ENCODE data around the gene COX6B2.
"Not testable (repeated sequence)": the region's sequence is repeated elsewhere in the genome, so short reads cannot be mapped to it uniquely, and the experiment has no call there.

COX6B2 gene

GRCh38 chr19:55341595-55342531, 12.7 kb downstream of the COX6B2 start:
- no peak for DNase-seq

DNA sequence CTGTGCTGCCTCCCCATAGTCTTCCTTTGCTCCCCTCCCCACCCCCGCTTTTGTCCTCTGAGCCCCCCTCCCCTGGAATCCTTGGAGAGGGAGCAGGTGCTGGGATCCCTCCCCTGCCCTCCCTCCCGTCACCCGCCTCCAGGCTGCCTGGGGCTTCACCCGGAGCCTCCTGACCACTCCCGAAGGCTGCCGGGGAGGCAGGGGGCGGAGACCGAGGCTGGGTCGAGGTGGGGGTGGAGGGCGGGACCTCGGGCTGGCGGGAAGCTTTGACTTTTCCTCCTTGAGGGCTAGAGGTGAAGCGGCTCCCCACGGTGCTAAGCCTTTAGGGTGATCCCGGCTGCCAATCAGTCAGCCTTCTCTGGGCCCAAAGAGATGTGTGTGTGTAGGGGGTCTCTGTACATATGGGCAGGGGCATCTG, 13.3 kb downstream of the COX6B2 start:
- peak; percentile 60 for DNase-seq

DNA sequence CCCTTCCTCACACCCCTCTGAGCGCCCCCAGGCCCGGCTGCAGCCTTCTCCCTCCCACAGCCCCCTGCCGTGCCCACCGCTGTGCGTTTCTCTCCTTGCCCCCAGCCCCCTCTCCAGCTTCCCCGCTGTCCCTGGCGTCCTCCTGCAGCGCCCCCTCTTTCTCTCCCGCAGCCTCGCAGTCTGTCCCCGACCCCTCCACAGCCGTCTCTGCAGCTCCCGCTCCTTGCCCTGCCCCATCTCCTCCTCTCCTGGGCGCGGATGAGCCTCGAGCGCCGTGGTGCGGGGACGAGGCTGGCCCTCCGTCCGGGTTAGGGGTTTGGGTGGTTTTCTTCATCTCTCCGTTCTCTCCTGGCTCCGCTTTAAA, 13.8 kb downstream of the COX6B2 start:
- no peak for DNase-seq

- no peak for DNase-seq
Measured at GRCh38 chr19:55339889-55340783, 14.4 kb downstream of the COX6B2 start.

DNA sequence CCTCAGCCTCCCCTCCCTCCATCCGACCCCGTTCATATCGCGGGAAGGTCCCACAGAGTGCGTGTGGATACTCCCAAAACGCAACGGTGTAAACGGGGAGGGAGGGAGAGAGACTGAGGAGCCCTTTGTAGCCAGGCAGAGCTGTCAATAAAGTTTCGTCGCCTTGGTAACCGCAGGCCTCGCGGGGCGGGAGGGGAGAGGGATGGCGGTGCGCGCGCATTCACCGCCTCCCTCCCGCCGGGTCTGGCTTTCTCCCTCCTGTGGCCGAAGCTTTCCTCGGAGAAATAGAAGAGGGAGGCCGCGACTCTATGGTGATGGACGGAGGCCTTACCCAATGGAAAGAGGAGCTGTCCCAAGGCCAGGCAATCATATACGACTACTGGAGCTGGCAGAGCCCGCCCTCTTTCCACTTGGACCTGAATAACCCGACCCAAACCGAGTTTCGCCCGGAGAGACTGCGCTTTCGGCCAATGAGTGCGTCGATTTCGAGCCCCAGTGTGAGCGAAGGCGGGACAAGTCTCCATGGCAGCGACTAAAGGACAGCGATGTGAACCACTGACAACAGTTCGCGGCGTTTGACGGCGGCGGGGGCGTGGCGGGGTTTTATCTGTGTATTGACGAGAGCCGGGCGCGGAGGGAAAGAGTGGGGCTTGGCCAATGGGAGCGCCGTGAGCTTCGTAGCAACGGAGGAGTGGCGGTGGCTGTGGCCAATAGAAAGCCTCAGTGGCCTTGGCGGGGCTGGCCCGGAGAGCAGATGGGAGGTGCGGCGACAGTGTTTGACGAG, 15.2 kb downstream of the COX6B2 start, which contains the start of gene KMT5C:
TSS of gene KMT5C (plus strand) at position 772 of the 784 bp plus-strand sequence. CDS start 2,061 bp downstream, outside the sequence.
- DNase-seq = peak; percentile 100

DNA sequence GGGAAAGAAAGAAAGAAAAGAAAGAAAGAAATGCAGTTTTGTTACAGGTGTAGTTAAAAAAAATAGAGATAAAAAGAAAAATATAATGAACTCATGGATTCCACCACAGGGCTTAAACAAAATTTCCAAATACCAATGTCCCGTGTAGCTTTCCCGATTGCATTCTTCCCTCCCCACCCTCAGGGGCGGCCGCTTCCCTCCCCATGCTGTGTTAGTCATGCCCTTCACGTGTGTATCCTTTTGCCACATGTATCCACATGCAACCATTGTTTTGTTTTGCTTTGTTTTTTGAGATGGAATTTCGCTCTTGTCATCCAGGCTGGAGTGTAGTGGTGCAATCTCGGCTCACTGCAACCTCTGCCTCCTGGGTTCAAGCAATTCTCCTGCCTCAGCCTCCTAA, 18.4 kb downstream of the COX6B2 start:
- no peak for DNase-seq

DNA sequence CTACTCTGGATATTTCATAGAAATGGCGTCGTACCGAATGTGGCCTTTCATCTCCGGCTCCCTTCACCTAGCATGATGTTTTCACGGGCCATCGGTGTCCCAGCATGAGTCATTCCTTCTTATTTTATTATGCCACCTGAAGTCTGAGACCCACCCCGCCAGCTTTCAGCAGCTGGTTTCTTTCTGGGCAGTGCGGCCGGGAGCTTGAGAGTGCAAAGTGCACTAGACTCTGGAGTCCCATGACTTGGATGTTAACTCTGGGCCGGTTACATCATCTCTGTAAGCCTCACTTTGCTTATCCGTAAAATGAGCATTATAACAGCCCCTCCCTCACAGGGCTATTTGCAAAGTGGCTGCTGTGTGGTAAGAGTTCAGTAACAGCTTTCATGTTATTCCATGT, 20.6 kb downstream of the COX6B2 start:
- DNase-seq = no peak

GRCh38 chr19:55329791-55330190, 24.7 kb downstream of the COX6B2 start:
- not testable (repeated sequence) for DNase-seq

DNA sequence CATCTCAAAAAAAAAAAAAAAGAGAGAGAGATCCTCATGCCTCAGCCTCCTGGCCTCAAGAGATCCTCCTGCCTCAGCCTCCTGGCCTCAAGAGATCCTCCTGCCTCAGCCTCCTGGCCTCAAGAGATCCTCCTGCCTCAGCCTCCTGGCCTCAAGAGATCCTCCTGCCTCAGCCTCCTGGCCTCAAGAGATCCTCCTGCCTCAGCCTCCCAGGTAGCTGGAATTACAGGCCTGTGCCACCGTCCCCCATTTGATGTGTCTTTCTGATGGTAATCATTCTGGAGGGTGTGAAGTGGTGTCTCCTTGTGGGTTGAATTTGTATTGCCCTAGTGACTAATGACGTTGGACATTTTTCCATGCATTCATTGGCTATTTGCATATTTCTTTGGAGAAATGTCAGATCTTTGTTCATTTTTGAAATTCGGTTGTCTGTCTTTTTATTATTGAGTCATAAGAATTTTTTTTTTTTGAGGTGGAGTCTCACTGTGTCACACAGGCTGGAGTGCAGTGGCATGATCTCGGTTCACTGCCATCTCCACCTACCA, 25.7 kb downstream of the COX6B2 start:
- DNase-seq = peak; percentile 36

DNA sequence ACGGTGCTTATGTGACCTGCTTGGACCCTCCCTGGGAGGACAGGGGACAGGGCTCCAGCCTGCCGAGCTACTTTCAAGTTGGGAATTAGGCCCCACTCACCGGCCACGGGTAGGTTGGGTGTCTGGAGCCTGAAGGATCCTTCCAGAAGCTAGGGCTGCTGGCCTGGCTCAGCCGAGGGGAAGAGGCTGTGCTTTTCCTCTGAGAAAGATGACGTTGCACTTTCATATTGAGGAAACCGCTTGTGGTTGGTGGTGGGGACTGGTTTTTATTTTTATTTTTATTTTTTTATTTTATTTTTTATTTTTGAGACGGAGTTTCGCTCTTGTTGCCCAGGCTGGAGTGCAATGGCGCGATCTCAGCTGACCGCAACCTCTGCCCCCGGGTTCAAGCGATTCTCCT, 29.3 kb downstream of the COX6B2 start, which contains the start of gene TMEM150B:
TSS of gene TMEM150B (minus strand) at position 170 of the 400 bp plus-strand sequence. CDS start 4,305 bp downstream, outside the sequence.
- no peak for DNase-seq

GRCh38 chr19:55324662-55325061, 29.9 kb downstream of the COX6B2 start:
- no peak for DNase-seq

GRCh38 chr19:55322204-55322885, 32.2 kb downstream of the COX6B2 start:
- DNase-seq = no peak

- no peak for DNase-seq
Measured at GRCh38 chr19:55321466-55322137, 32.9 kb downstream of the COX6B2 start.

GRCh38 chr19:55320844-55321419, 33.6 kb downstream of the COX6B2 start:
- DNase-seq = no peak

- DNase-seq = peak; percentile 32
Measured at GRCh38 chr19:55319785-55320184, 34.7 kb downstream of the COX6B2 start.

DNA sequence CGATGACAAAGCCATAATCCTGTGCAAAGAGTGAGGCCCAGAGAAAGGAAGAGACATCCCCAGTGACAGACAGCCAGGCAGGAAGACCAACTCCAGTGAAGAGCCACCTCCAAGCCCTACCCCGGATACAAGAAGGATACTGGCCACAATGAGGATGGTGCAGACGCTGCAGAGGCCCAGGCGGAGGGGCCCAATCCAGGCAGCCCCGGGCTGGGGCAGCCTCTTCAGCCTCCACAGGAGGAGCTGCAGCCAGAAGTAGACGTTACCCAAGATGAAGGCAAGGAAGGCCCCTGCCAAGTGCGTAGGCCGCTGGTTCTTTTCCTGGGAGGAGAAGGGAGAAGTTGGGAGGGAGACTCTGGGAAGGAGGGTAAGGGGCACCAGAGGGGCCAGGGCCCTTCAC, 37.9 kb downstream of the COX6B2 start:
- DNase-seq = no peak

DNA sequence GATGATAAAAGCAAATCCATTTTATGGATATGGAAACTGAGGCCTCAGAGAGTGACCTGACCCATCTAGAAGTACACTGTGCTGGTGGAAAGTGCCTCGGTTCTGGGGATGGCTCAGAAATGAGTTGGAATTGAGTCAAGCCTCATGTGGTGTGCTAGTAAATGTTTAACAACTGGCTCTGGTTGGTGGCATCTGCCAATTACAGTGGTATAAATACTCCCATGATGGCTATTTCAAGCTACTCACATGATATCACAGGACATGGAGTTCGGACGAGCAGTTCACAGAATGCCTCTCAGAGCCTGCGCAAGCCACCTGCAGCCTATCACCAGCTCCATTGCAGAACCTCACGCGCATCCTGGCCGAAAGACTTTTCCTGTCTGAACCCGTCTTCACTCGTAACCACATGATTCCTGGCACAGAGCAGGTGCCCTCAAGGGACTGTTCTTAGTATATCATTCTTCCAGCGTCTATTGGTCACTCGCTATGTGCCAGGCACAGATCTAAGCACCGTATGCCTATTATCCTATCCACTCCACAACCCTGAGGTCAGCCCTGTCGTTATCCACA, 38.5 kb downstream of the COX6B2 start:
- no peak for DNase-seq

GRCh38 chr19:55314396-55314795, 40.1 kb downstream of the COX6B2 start:
- DNase-seq = no peak

- DNase-seq = no peak
Measured at GRCh38 chr19:55312621-55313512, 41.7 kb downstream of the COX6B2 start.
